Left ventricle myocardium inferior (tissue), 1 donor: ENCODE measurements around the gene BNIP1. TPM values are rescaled to one million over a fixed set of nuclear protein-coding genes. Genes with fewer than 3 reads are reported as not detected.
A peak's percentile ranks its signal among the peaks of the same experiment; 100 is the strongest.

Experiments used
- DNase-seq: peaks from one replicate; pipeline ENCODE4 v3.0.0-alpha.2; 2020
- H3K27ac ChIP-seq: fragments of 200-600 bp; replicated peaks from 2 replicates; pipeline ENCODE4 v1.8.0; 2021
- H3K27me3 ChIP-seq: fragments of 200-600 bp; 2 replicates; pipeline ENCODE4 v1.8.0; 2021; ENCODE audit warnings: low read depth
- H3K36me3 ChIP-seq: fragments of 200-600 bp; 2 replicates; pipeline ENCODE4 v1.8.0; 2021
- H3K4me1 ChIP-seq: fragments of 200-600 bp; 2 replicates; pipeline ENCODE4 v1.8.0; 2021
- H3K4me3 ChIP-seq: fragments of 200-600 bp; 2 replicates; pipeline ENCODE4 v1.8.0; 2021; ENCODE audit warnings: mild to moderate bottlenecking, moderate library complexity
- H3K9me3 ChIP-seq: fragments of 200-600 bp; replicated peaks from 2 replicates; pipeline ENCODE4 v1.8.0; 2021
- CTCF ChIP-seq: fragments of 200-600 bp; IDR thresholded peaks from 2 replicates; pipeline ENCODE4 v1.8.0; 2021; ENCODE audit warnings: antibody characterized with exemption, mild to moderate bottlenecking, borderline replicate concordance
- intact Hi-C: fragments of 100-400 bp; cut with micrococcal nuclease; formaldehyde crosslinking; loops from one replicate; pipeline ENCODE4 v1.11.0; 2022
- long read RNA-seq: library from polyadenylated mRNA; unstranded; transcript quantifications from one replicate; pipeline ENCODE4 v2.0.0, GENCODE V29; 2021
- total RNA-seq: library from RNA; stranded (reverse); fragmentation: NEBNext Ultra II Directional; extraction: Animal tissue kit (Norgen Biotek cat#: 25700); gene quantifications from one replicate; pipeline ENCODE4 v1.2.1, GENCODE V29; 2021
- donor health status: DM: no; HTN: yes; CAD: no; lungs with severe emphysema.

Gene BNIP1
- 11.7 TPM for total RNA-seq
- long read RNA-seq, transcript BNIP1-201 (7 exons, 1,339 nt), result minor isoform, 5 of 18 reads
- long read RNA-seq, transcript BNIP1-202 (6 exons, 1,184 nt), result major isoform, 11 of 18 reads
- long read RNA-seq, partial matches to known transcripts, result 0 of 18 reads
- long read RNA-seq, other reads (novel, unspliced or antisense), result 2 of 18 reads

GRCh38 chr5:173144200-173145176 lies at the start of gene BNIP1:
Gene BNIP1, plus strand, starts transcription at chr5:173144531. Its CDS starts 15 bp downstream, at chr5:173144546.
- Histone ChIP-seq H3K27ac (peak within 1 kb of the TSS; percentile 95), H3K4me3 (peak within 1 kb of the TSS; percentile 99), H3K36me3 (peaks cover 29% of the 10 kb centered on the region), H3K9me3 (no peaks in the 10 kb centered on the region), H3K4me1 (peaks cover 19% of the 10 kb centered on the region), H3K27me3 (no peaks in the 10 kb centered on the region)
- intact Hi-C loops, result no loop called here
- TF ChIP-seq CTCF, result peak; percentile 96
- peak; percentile 95 for DNase-seq

GRCh38 chr5:173098787-173099186 lies 45.5 kb upstream of the BNIP1 start:
- peaks cover 9% of the 10 kb centered on the region for H3K36me3 ChIP-seq
- peaks cover 59% of the 10 kb centered on the region for H3K4me1 ChIP-seq
- H3K9me3 ChIP-seq, result peaks cover 7% of the 10 kb centered on the region
- intact Hi-C loops, result no loop called here
- no peak overlapping the region for H3K27ac ChIP-seq
- no peak for TF ChIP-seq CTCF
- no peaks in the 10 kb centered on the region for H3K27me3 ChIP-seq
- no peak for DNase-seq
- no peak overlapping the region for H3K4me3 ChIP-seq

- Histone ChIP-seq H3K4me1 (peaks cover 52% of the 10 kb centered on the region), H3K36me3 (peaks cover 9% of the 10 kb centered on the region), H3K27me3 (no peaks in the 10 kb centered on the region), H3K4me3 (no peak overlapping the region), H3K9me3 (peaks cover 7% of the 10 kb centered on the region), H3K27ac (no peak overlapping the region)
- TF ChIP-seq CTCF, result no peak
- no peak for DNase-seq
- intact Hi-C loops, result no loop called here
Observed at GRCh38 chr5:173099461-173099860, 44.9 kb upstream of the BNIP1 start.

GRCh38 chr5:173101245-173101644 lies 43.1 kb upstream of the BNIP1 start:
- Histone ChIP-seq H3K27ac (no peak overlapping the region), H3K4me3 (no peak overlapping the region), H3K36me3 (peaks cover 9% of the 10 kb centered on the region), H3K4me1 (peaks cover 42% of the 10 kb centered on the region), H3K9me3 (peaks cover 7% of the 10 kb centered on the region), H3K27me3 (no peaks in the 10 kb centered on the region)
- DNase-seq, result no peak
- intact Hi-C loops, result no loop called here
- TF ChIP-seq CTCF, result no peak

- Histone ChIP-seq H3K4me1 (peaks cover 24% of the 10 kb centered on the region), H3K36me3 (peaks cover 9% of the 10 kb centered on the region), H3K27ac (no peak overlapping the region), H3K27me3 (no peaks in the 10 kb centered on the region), H3K9me3 (peaks cover 7% of the 10 kb centered on the region), H3K4me3 (no peak overlapping the region)
- intact Hi-C loops, result no loop called here
- no peak for TF ChIP-seq CTCF
- no peak for DNase-seq
Observed at GRCh38 chr5:173103411-173103810, 40.9 kb upstream of the BNIP1 start.
